ENCODE results near the gene FOXO3. TPM values are rescaled to one million over a fixed set of nuclear protein-coding genes. Genes with fewer than 3 reads are reported as not detected.

The FOXO3 gene
- total and polyA plus RNA-seq, 2 of the 13 experiments (the other 11 are each of a cell fraction or from before 2014, with no cell fraction given), result 16.0 to 22.5 TPM

GRCh38 chr6:108712946-108713345 is 152.2 kb downstream of the FOXO3 start:
- ChIA-PET CTCF (ENCODE audit: low intra/inter-chr PET ratio, low total read pairs) (no interaction called here), POLR2A (no interaction called here)
- no peak overlapping the region for H3K4me3 ChIP-seq (replicated peaks in 1 of 3; ENCODE audit: insufficient read depth in 1 of 3, low read depth in 2 of 3, low read length in 3 of 3)
- intact Hi-C loops (cut with micrococcal nuclease; ENCODE audit: unreplicated experiment), result loop anchor here (5.0 to 10.0 kb wide), 2 partner anchors 69 to 148 kb away; partner anchors contain the start of gene FOXO3
- no TSS peak for BruUV-seq (replicated peaks)
- no CpG with 5 or more reads among the region's 2 CpGs for WGBS (ENCODE audit: low lambda C conversion rate)
- FAIRE-seq, result no peak
- H3K4me1 ChIP-seq (ENCODE audit: insufficient read depth, low read length), result peaks cover 86% of the 10 kb centered on the region
- no peak overlapping the region for H3K27ac ChIP-seq (ENCODE audit: extremely low read length, insufficient read depth, low read length)
- TF ChIP-seq BRCA1 (CRISPR knock-in tag; IDR thresholded peaks at IDR 0.05) (no peak), ZNF468 (CRISPR knock-in tag; IDR thresholded peaks at IDR 0.05) (no peak), CBFB (CRISPR knock-in tag; IDR thresholded peaks at IDR 0.05) (no peak), ZNF772 (CRISPR knock-in tag; IDR thresholded peaks at IDR 0.05) (no peak), NFATC3 (CRISPR knock-in tag; IDR thresholded peaks at IDR 0.05) (no peak), KDM4B (CRISPR knock-in tag; IDR thresholded peaks at IDR 0.05) (no peak), TGIF2 (CRISPR knock-in tag; IDR thresholded peaks at IDR 0.05) (no peak), NFE2L1 (CRISPR knock-in tag; IDR thresholded peaks at IDR 0.05; ENCODE audit: borderline replicate concordance) (no peak), YEATS2 (CRISPR knock-in tag; IDR thresholded peaks at IDR 0.05; ENCODE audit: borderline replicate concordance) (no peak), KLF13 (CRISPR knock-in tag; IDR thresholded peaks at IDR 0.05) (no peak), POLR2AphosphoS2 (IDR thresholded peaks at IDR 0.05; ENCODE audit: low read depth, low read length) (no peak), ZNF33B (CRISPR knock-in tag; IDR thresholded peaks at IDR 0.05) (no peak)
- no peak overlapping the region for H3K9ac ChIP-seq (ENCODE audit: insufficient read depth, low read depth, low read length)
- no peak overlapping the region for H2AFZ ChIP-seq (ENCODE audit: low read length)
- no peaks in the 10 kb centered on the region for H3K27me3 ChIP-seq (ENCODE audit: control insufficient read depth in 1 of 2, insufficient read depth in 2 of 2, low read length in 2 of 2)
- no peaks in the 10 kb centered on the region for H3K9me3 ChIP-seq (ENCODE audit: low read length)
- in situ Hi-C loops (cut with HindIII; ENCODE audit: extremely low pct_ligation_motif_present, low pct_unique_long_range_greater_than_20kb), result no loop called here
- DNase-seq (ENCODE audit: low spot score), result no peak
- H3K36me3 ChIP-seq (replicated peaks in 1 of 2; ENCODE audit: control insufficient read depth in 1 of 2, insufficient read depth in 2 of 2, low read length in 2 of 2), result no peaks in the 10 kb centered on the region
- no peak overlapping the region; the same call in 1 of the 2 replicates for H3K4me2 ChIP-seq (ENCODE audit: low read depth, low read length)
- no peaks in the 10 kb centered on the region for H4K20me1 ChIP-seq (ENCODE audit: insufficient read depth, low read length)
- ATAC-seq, result no peak
- no peaks in the 10 kb centered on the region for H3K79me2 ChIP-seq (ENCODE audit: insufficient read depth, low read length)
